Measurements from ENCODE around the gene CARD9. TPM values are rescaled to one million over a fixed set of nuclear protein-coding genes. Genes with fewer than 3 reads are reported as not detected.

Gene CARD9
- total RNA-seq, 1 donor from 2014 or later: not detected

- TF ChIP-seq EZH2phosphoT487 (IDR thresholded peaks at IDR 0.05) (no peak), EZH2 (IDR thresholded peaks at IDR 0.05) (no peak)
- TF ChIP-seq, protein P1, sequence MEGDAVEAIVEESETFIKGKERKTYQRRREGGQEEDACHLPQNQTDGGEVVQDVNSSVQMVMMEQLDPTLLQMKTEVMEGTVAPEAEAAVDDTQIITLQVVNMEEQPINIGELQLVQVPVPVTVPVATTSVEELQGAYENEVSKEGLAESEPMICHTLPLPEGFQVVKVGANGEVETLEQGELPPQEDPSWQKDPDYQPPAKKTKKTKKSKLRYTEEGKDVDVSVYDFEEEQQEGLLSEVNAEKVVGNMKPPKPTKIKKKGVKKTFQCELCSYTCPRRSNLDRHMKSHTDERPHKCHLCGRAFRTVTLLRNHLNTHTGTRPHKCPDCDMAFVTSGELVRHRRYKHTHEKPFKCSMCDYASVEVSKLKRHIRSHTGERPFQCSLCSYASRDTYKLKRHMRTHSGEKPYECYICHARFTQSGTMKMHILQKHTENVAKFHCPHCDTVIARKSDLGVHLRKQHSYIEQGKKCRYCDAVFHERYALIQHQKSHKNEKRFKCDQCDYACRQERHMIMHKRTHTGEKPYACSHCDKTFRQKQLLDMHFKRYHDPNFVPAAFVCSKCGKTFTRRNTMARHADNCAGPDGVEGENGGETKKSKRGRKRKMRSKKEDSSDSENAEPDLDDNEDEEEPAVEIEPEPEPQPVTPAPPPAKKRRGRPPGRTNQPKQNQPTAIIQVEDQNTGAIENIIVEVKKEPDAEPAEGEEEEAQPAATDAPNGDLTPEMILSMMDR (IDR thresholded peaks at IDR 0.05): no peak
- no peak overlapping the region for H3K4me2 ChIP-seq
- Mint-ChIP-seq H3K27ac (no peak overlapping the region), H3K27me3 (ENCODE audit: insufficient read depth, low read depth) (no peaks in the 10 kb centered on the region), H3K36me3 (no peaks in the 10 kb centered on the region), H3K9me3 (no peaks in the 10 kb centered on the region), H3K4me3 (no peak overlapping the region), H3K4me1 (peaks cover 6% of the 10 kb centered on the region)
- H2AFZ ChIP-seq (replicated peaks): no peak overlapping the region
- H3K36me3 ChIP-seq: no peaks in the 10 kb centered on the region
- no peak overlapping the region for H3K4me3 ChIP-seq
- no peaks in the 10 kb centered on the region for H3K27me3 ChIP-seq
- H3K27ac ChIP-seq: no peak overlapping the region
- H3K4me1 ChIP-seq: no peaks in the 10 kb centered on the region
- no peaks in the 10 kb centered on the region for H3K79me2 ChIP-seq (ENCODE audit: low read depth)
- no peaks in the 10 kb centered on the region for H3K9me3 ChIP-seq (ENCODE audit: low read depth)
- no peaks in the 10 kb centered on the region for H3F3A ChIP-seq (ENCODE audit: low read depth)
- H3K9ac ChIP-seq: no peak overlapping the region
- no peaks in the 10 kb centered on the region for H4K20me1 ChIP-seq (ENCODE audit: low read depth)
- no peak for DNase-seq (ENCODE audit: low spot score)
Observed at GRCh38 chr9:136372006-136372405, 1.5 kb downstream of the CARD9 start.

DNA sequence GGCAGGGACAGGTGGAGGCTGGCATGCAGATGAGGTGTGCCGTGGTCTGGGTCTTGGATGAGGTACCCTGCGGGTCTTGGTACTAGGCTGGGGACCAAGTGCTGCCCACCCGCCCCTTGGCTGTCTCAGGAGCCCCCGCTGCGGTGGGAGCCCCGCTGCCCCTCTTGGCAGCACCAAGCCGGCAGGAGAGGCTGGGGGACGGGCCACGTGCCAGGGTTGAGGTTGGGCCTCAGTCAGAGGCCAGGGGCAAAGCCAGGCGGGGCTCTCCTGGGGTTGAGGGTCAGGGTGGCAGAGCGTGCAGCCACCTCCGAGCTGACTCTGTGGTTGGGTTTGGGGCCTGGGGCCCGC lies 2.0 kb downstream of the CARD9 start:
- no peak overlapping the region for H3K9ac ChIP-seq
- H3K36me3 ChIP-seq: no peaks in the 10 kb centered on the region
- peaks cover 6% of the 10 kb centered on the region for H3K4me1 Mint-ChIP-seq
- H3K27me3 Mint-ChIP-seq (ENCODE audit: insufficient read depth, low read depth): no peaks in the 10 kb centered on the region
- no peak overlapping the region for H2AFZ ChIP-seq (replicated peaks)
- no peaks in the 10 kb centered on the region for H3K9me3 Mint-ChIP-seq
- no peak overlapping the region for H3K4me2 ChIP-seq
- H3K27me3 ChIP-seq: no peaks in the 10 kb centered on the region
- H3K4me3 ChIP-seq: no peak overlapping the region
- H3K9me3 ChIP-seq (ENCODE audit: low read depth): no peaks in the 10 kb centered on the region
- no peak overlapping the region for H3K4me3 Mint-ChIP-seq
- H3K36me3 Mint-ChIP-seq: no peaks in the 10 kb centered on the region
- no peak overlapping the region for H3K27ac Mint-ChIP-seq
- H3F3A ChIP-seq (ENCODE audit: low read depth): no peaks in the 10 kb centered on the region
- no peak overlapping the region for H3K27ac ChIP-seq
- TF ChIP-seq, protein P1 (IDR thresholded peaks at IDR 0.05): no peak
- TF ChIP-seq EZH2phosphoT487 (IDR thresholded peaks at IDR 0.05): no peak
- TF ChIP-seq EZH2 (IDR thresholded peaks at IDR 0.05): no peak
- no peak for DNase-seq (ENCODE audit: low spot score)
- no peaks in the 10 kb centered on the region for H3K79me2 ChIP-seq (ENCODE audit: low read depth)
- H3K4me1 ChIP-seq: no peaks in the 10 kb centered on the region
- no peaks in the 10 kb centered on the region for H4K20me1 ChIP-seq (ENCODE audit: low read depth)

GRCh38 chr9:136370687-136371532 lies 2.6 kb downstream of the CARD9 start:
- peaks cover 6% of the 10 kb centered on the region for H3K4me1 Mint-ChIP-seq
- no peak for DNase-seq (ENCODE audit: low spot score)
- no peaks in the 10 kb centered on the region for H3K27me3 ChIP-seq
- no peaks in the 10 kb centered on the region for H3K79me2 ChIP-seq (ENCODE audit: low read depth)
- H4K20me1 ChIP-seq (ENCODE audit: low read depth): no peaks in the 10 kb centered on the region
- no peak overlapping the region for H3K9ac ChIP-seq
- H3K9me3 Mint-ChIP-seq: no peaks in the 10 kb centered on the region
- H3K27me3 Mint-ChIP-seq (ENCODE audit: insufficient read depth, low read depth): no peaks in the 10 kb centered on the region
- no peak overlapping the region for H3K27ac Mint-ChIP-seq
- no peaks in the 10 kb centered on the region for H3K4me1 ChIP-seq
- H3K4me2 ChIP-seq: no peak overlapping the region
- no peak overlapping the region for H3K4me3 ChIP-seq
- no peaks in the 10 kb centered on the region for H3K36me3 ChIP-seq
- H3K9me3 ChIP-seq (ENCODE audit: low read depth): no peaks in the 10 kb centered on the region
- H3K27ac ChIP-seq: no peak overlapping the region
- no peaks in the 10 kb centered on the region for H3F3A ChIP-seq (ENCODE audit: low read depth)
- TF ChIP-seq, protein P1 (IDR thresholded peaks at IDR 0.05): no peak
- TF ChIP-seq EZH2 (IDR thresholded peaks at IDR 0.05) (no peak), EZH2phosphoT487 (IDR thresholded peaks at IDR 0.05) (no peak)
- no peak overlapping the region for H3K4me3 Mint-ChIP-seq
- H2AFZ ChIP-seq (replicated peaks): no peak overlapping the region
- no peaks in the 10 kb centered on the region for H3K36me3 Mint-ChIP-seq

Measured in neural progenitor cell (in vitro differentiated cells).